Measurements from ENCODE around the gene CD74.

DNA sequence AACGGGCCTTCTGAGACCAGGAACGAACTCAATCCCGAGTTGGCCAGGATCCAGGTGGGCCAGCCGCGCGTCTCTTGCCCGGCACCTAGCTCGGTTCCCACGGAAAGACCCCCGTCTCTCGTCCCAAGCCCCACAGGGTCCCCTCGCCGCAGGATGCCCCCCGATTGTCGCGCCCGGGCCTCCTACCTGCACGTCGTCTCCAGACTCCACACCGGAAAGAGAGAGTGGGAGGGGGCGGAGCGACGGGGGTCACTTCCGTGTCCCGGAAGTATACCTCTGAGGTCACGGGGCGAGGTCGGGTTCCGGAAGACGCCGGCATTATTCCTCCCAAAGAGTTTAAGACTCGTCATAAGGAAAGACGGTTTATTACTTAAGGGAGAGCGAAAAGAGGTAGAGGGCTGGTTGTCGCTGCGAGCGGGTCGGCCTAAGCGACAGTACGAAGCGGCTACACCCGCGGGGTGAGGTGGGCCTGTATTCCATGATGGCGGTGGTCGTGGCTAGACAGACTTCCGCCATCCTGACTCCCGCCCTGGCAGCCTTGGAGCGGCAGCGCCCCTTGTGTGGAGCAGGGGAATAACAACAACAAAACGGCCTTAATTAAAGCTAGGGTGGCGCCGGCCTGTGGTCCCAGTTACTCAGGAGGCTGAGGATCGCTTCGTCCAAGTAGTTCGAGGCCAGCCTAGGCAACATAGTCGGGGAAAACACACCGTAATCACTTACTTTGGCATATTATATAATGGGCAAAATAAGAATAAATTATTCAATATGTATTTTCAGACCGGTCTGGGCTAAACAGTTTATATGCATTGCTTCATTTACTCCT, 37.0 kb upstream of the CD74 start, which contains the start of gene RPS14:
- TF ChIP-seq, protein P1, sequence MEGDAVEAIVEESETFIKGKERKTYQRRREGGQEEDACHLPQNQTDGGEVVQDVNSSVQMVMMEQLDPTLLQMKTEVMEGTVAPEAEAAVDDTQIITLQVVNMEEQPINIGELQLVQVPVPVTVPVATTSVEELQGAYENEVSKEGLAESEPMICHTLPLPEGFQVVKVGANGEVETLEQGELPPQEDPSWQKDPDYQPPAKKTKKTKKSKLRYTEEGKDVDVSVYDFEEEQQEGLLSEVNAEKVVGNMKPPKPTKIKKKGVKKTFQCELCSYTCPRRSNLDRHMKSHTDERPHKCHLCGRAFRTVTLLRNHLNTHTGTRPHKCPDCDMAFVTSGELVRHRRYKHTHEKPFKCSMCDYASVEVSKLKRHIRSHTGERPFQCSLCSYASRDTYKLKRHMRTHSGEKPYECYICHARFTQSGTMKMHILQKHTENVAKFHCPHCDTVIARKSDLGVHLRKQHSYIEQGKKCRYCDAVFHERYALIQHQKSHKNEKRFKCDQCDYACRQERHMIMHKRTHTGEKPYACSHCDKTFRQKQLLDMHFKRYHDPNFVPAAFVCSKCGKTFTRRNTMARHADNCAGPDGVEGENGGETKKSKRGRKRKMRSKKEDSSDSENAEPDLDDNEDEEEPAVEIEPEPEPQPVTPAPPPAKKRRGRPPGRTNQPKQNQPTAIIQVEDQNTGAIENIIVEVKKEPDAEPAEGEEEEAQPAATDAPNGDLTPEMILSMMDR (IDR thresholded peaks at IDR 0.05; ENCODE audit: insufficient read depth, low read length, poor library complexity, severe bottlenecking) = peak; percentile 65
- TF ChIP-seq EZH2phosphoT487 (conservative IDR thresholded peaks at IDR 0.05; ENCODE audit: low read length) = no peak

Data from SU-DHL-6 (cell line).